Measurements from ENCODE around the gene TSC22D2. TPM values are rescaled to one million over a fixed set of nuclear protein-coding genes. Genes with fewer than 3 reads are reported as not detected.

Gene TSC22D2
- total and polyA plus RNA-seq, 10 of the 15 experiments (the other 5 are each of a cell fraction or from before 2014, with no cell fraction given), result 7.4 to 19.4 (median 10.9) TPM

GRCh38 chr3:150446470-150446977, 38.4 kb downstream of the TSC22D2 start:
- in situ Hi-C loops (cut with MboI) (no loop called here), intact Hi-C loops (cut with micrococcal nuclease; ENCODE audit: unreplicated experiment) (no loop called here)
- Histone ChIP-seq H3K79me2 (ENCODE audit: control insufficient read depth, insufficient read depth, low read length) (peaks cover 7% of the 10 kb centered on the region), H4K20me1 (ENCODE audit: control insufficient read depth, insufficient read depth) (no peaks in the 10 kb centered on the region), H3K4me2 (ENCODE audit: control insufficient read depth, insufficient read depth) (no peak overlapping the region), H3K9ac (ENCODE audit: control insufficient read depth, insufficient read depth, low read length) (no peak overlapping the region), H3K27ac (ENCODE audit: control insufficient read depth, insufficient read depth) (no peak overlapping the region), H2AFZ (ENCODE audit: control insufficient read depth, low read depth, low read length) (no peak overlapping the region), H3K4me1 (ENCODE audit: control insufficient read depth, insufficient read depth, low read length) (no peaks in the 10 kb centered on the region), H3K27me3 (replicated peaks in 1 of 2; ENCODE audit: control insufficient read depth in 2 of 2, insufficient read depth in 2 of 2, low read length in 1 of 2) (no peaks in the 10 kb centered on the region), H3K9me3 (replicated peaks; ENCODE audit: control insufficient read depth, insufficient read depth, low read length) (no peaks in the 10 kb centered on the region), H3K36me3 (ENCODE audit: control insufficient read depth in 2 of 2, insufficient read depth in 2 of 2, low read length in 1 of 2) (peaks cover 0 to 3% of the 10 kb centered on the region in 2 experiments; a peak in 2 of 4 replicates), H3K4me3 (no peak overlapping the region)
- TF ChIP-seq POLR2A (IDR thresholded peaks at IDR 0.05; ENCODE audit: low read depth, low read length), result no peak
- TF ChIP-seq EED (IDR thresholded peaks at IDR 0.05; ENCODE audit: low read depth), result no peak
- no peak for TF ChIP-seq KAT2A (conservative IDR thresholded peaks at IDR 0.05; ENCODE audit: control insufficient read depth, low read depth, low read length)
- no peak for TF ChIP-seq EP300 (IDR thresholded peaks at IDR 0.05; ENCODE audit: borderline replicate concordance in 1 of 2, control insufficient read depth in 1 of 2, low read depth in 2 of 2, low read length in 2 of 2)
- no peak for TF ChIP-seq BCLAF1 (IDR thresholded peaks at IDR 0.05)
- no peak for TF ChIP-seq SIN3A (IDR thresholded peaks at IDR 0.05; ENCODE audit: low read depth, low read length)
- no peak for TF ChIP-seq RELA (IDR thresholded peaks at IDR 0.05; ENCODE audit: borderline replicate concordance, partially characterized antibody)
- no peak for TF ChIP-seq SREBF2 (IDR thresholded peaks at IDR 0.05; ENCODE audit: low read length)
- TF ChIP-seq YBX1 (IDR thresholded peaks at IDR 0.05), result no peak
- TF ChIP-seq CHD2 (IDR thresholded peaks at IDR 0.05; ENCODE audit: borderline replicate concordance, low read depth, low read length), result no peak
- TF ChIP-seq STAT3 (IDR thresholded peaks at IDR 0.05; ENCODE audit: low read depth, low read length), result no peak
- TF ChIP-seq ZZZ3 (IDR thresholded peaks at IDR 0.05; ENCODE audit: control insufficient read depth, insufficient read length, low read depth), result no peak
- TF ChIP-seq, protein P1, sequence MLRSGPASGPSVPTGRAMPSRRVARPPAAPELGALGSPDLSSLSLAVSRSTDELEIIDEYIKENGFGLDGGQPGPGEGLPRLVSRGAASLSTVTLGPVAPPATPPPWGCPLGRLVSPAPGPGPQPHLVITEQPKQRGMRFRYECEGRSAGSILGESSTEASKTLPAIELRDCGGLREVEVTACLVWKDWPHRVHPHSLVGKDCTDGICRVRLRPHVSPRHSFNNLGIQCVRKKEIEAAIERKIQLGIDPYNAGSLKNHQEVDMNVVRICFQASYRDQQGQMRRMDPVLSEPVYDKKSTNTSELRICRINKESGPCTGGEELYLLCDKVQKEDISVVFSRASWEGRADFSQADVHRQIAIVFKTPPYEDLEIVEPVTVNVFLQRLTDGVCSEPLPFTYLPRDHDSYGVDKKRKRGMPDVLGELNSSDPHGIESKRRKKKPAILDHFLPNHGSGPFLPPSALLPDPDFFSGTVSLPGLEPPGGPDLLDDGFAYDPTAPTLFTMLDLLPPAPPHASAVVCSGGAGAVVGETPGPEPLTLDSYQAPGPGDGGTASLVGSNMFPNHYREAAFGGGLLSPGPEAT (IDR thresholded peaks at IDR 0.05; ENCODE audit: low read depth), result no peak
- no peak for TF ChIP-seq ZBTB33 (IDR thresholded peaks at IDR 0.05)
- no peak for FAIRE-seq
- ATAC-seq, result no peak
- ChIA-PET POLR2A (interaction anchor here (0.7 kb wide), 1 partner anchor 62 kb away, joined by 5 read pairs; no protein-coding TSS in a partner anchor), CTCF (no interaction called here), SMC1A (ENCODE audit: uncharacterized antibody, unreplicated experiment) (interaction anchor here (0.9 kb wide), 1 partner anchor 12 kb away, joined by 4 read pairs; no protein-coding TSS in a partner anchor), RAD21 (ENCODE audit: unreplicated experiment) (no interaction called here)
- WGBS (ENCODE audit: insufficient coverage, insufficient replicate concordance, low lambda C conversion rate, missing lambda C conversion rate), result 67% methylated on average over 2 of the region's 2 CpGs
- no TSS peak for BruUV-seq (replicated peaks)
- DNase-seq (ENCODE audit: low read depth, low spot score), result no peak

All from GM12878 (cell line).